ENCODE data around the gene PLSCR5. TPM values are rescaled to one million over a fixed set of nuclear protein-coding genes. Genes with fewer than 3 reads are reported as not detected.

The PLSCR5 gene
- total RNA-seq, 3 donors from 2014 or later, result not detected

GRCh38 chr3:146640361-146640760 lies 35.2 kb upstream of the PLSCR5 start:
- no peaks in the 10 kb centered on the region for H3K4me1 ChIP-seq (ENCODE audit: low read depth)
- no peak for TF ChIP-seq CTCF (IDR thresholded peaks at IDR 0.05)
- no peaks in the 10 kb centered on the region for H3K9me3 ChIP-seq
- H3K4me3 ChIP-seq, result no peak overlapping the region
- H3K36me3 ChIP-seq (ENCODE audit: low read depth), result no peaks in the 10 kb centered on the region
- ATAC-seq (no peak), DNase-seq (no peak)
- intact Hi-C loops (cut with DNase I, micrococcal nuclease), result no loop called here

GRCh38 chr3:146638718-146639117 lies 33.6 kb upstream of the PLSCR5 start:
- no peak for ATAC-seq

GRCh38 chr3:146637871-146638270 lies 32.7 kb upstream of the PLSCR5 start:
- no peaks in the 10 kb centered on the region for H3K9me3 ChIP-seq
- ATAC-seq (no peak), DNase-seq (no peak)
- no peak for TF ChIP-seq CTCF (IDR thresholded peaks at IDR 0.05)
- intact Hi-C loops (cut with DNase I, micrococcal nuclease), result no loop called here
- no peaks in the 10 kb centered on the region for H3K4me1 ChIP-seq (ENCODE audit: low read depth)
- no peaks in the 10 kb centered on the region for H3K36me3 ChIP-seq (ENCODE audit: low read depth)
- no peak overlapping the region for H3K4me3 ChIP-seq

More at GRCh38 chr3:146638718-146639117, 33.6 kb upstream of the PLSCR5 start:
- Histone ChIP-seq H3K4me3 (no peak overlapping the region), H3K36me3 (ENCODE audit: low read depth) (no peaks in the 10 kb centered on the region), H3K4me1 (ENCODE audit: low read depth) (no peaks in the 10 kb centered on the region), H3K9me3 (no peaks in the 10 kb centered on the region)
- no peak for DNase-seq
- no peak for TF ChIP-seq CTCF (IDR thresholded peaks at IDR 0.05)
- intact Hi-C loops (cut with DNase I, micrococcal nuclease), result no loop called here

GRCh38 chr3:146636881-146637280 lies 31.7 kb upstream of the PLSCR5 start:
- no peak for TF ChIP-seq CTCF (IDR thresholded peaks at IDR 0.05)
- Histone ChIP-seq H3K9me3 (no peaks in the 10 kb centered on the region), H3K4me3 (no peak overlapping the region), H3K36me3 (ENCODE audit: low read depth) (no peaks in the 10 kb centered on the region), H3K4me1 (ENCODE audit: low read depth) (no peaks in the 10 kb centered on the region)
- no peak for ATAC-seq
- intact Hi-C loops (cut with DNase I, micrococcal nuclease), result no loop called here
- DNase-seq, result no peak

GRCh38 chr3:146634346-146634745 lies 29.2 kb upstream of the PLSCR5 start:
- Histone ChIP-seq H3K9me3 (no peaks in the 10 kb centered on the region), H3K4me3 (no peak overlapping the region), H3K36me3 (ENCODE audit: low read depth) (no peaks in the 10 kb centered on the region), H3K4me1 (ENCODE audit: low read depth) (no peaks in the 10 kb centered on the region)
- no peak for DNase-seq
- no peak for TF ChIP-seq CTCF (IDR thresholded peaks at IDR 0.05)
- intact Hi-C loops (cut with DNase I, micrococcal nuclease), result no loop called here
- no peak for ATAC-seq

GRCh38 chr3:146628671-146629070 lies 23.5 kb upstream of the PLSCR5 start:
- ATAC-seq (no peak), DNase-seq (no peak)
- Histone ChIP-seq H3K4me3 (no peak overlapping the region), H3K36me3 (ENCODE audit: low read depth) (no peaks in the 10 kb centered on the region), H3K9me3 (no peaks in the 10 kb centered on the region), H3K4me1 (ENCODE audit: low read depth) (no peaks in the 10 kb centered on the region)
- intact Hi-C loops (cut with DNase I, micrococcal nuclease), result no loop called here
- no peak for TF ChIP-seq CTCF (IDR thresholded peaks at IDR 0.05)

Measured in mucosa of descending colon (tissue), 3 donors.